Stimulated activated CD4-positive, alpha-beta T cell treated with anti-CD3 and anti-CD28 coated beads, Interleukin-15, amount 100 ng/mL, for 24 hours (primary cell): ENCODE data around the gene RPL19.
"Not testable (repeated sequence)": the region's sequence is repeated elsewhere in the genome, so short reads cannot be mapped to it uniquely, and the experiment has no call there.

Experiments used
- DNase-seq: peaks from one replicate; pipeline ENCODE4 v3.0.0-alpha.2; 2020

RPL19 gene

DNA sequence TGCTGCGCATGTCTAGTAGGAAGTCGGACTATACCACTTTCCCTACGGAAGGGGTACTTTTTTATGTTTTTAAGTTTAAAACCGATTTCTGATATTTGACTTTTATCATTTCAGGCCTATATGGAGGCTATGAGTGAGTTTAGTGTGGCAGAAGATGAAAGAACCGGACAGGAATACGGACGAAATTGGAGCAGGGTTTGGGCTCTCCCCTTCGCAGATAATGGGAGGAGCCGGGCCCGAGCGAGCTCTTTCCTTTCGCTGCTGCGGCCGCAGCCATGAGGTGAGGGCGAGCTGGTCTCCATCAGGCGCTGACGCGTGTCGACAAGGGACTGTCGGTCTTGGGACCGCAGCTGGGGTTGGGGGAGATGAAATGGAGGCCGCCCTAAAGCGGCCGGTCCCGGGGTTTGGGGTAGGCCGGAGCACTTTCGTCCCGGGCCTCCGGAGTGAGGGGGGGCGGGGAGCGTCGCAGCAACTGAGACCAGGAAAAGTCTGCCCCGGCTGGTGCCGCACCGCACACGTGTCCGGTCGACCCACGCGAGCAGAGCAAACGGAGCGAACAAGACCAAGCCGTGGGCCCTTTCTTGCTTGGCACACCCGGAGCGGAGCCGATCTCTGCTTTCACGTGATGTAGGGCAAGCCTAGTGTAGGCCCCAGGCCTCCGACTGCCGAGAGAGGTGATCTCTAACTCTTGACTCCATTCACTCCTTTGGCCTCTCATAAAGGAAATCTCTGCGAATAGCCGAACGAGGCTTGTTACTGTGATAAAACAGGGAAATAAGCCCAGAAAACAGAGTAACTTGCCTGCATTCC lies at the start of gene RPL19:
Gene RPL19 (plus strand): TSS at position 214 of the 810 bp plus-strand sequence. CDS start 62 bp downstream, at position 276.
- DNase-seq: peak; percentile 85

- DNase-seq: no peak
These were observed 49.3 kb upstream of the RPL19 start for GRCh38 chr17:39150795-39151149.

DNA sequence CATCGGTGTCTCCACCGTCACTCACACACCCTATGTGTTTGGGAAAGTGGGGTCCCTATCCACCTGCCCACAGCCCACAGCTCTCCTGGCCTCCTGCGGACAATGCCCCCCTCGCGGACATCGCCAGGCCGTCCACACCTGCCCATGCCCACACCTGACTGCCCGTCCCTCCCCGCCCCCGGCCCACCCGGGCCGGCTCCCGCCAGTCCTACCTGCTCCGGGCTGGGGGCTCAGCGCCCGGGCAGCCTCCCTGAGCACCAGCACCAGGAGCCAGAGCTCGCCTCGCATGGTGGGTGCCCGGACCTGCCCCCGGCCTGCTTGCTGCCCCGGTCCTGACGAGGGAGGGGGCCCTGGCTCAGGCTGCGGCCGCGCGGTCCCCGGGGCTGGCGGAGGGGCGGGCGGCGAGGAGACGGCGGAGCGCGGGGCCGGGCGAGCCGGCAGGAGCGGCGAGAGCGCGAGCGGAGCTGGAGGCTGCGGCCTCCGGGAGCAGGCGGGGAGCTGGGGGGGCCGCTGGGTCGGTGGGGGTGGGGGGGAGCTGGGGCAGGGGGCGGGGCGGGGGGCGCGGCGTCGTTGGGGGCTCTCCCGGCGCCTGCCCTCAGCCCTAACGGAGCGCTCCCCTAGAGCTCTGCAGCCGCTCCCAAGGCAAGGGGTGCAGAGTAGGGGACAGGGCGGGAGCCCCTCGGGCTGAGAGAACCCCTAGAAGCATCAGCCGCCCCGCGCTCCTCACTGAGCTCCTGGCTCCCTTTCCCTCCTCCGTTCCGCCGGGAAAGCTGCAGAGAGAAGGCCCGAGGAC lies 48.7 kb upstream of the RPL19 start, which contains the start of gene PLXDC1:
Gene PLXDC1 (minus strand): TSS at position 488 of the 793 bp plus-strand sequence. CDS start 200 bp downstream, at position 288.
- DNase-seq: peak; percentile 33

GRCh38 chr17:39151943-39152818 lies 47.9 kb upstream of the RPL19 start:
- peak; percentile 34 for DNase-seq

DNA sequence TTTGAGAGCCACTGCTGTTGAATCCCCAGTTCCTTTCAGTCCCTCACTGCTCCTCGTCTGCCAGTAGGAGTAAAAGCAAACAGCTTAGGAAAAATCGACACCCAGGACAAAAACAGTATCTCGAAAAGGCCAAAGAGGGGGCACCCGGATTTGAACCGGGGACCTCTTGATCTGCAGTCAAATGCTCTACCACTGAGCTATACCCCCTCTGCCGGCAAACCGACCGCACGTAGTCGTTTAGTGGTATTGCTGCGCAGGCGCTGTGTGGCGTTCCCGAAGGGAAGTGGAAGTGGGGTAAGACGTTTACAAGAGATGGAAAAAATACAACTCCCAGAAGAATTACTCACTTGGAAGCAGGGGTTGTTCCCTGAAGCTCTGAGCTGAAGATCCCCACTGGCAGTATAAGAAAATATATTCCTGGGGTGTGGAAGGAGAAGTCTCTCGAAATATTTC lies 46.5 kb upstream of the RPL19 start:
- DNase-seq: peak; percentile 93

DNA sequence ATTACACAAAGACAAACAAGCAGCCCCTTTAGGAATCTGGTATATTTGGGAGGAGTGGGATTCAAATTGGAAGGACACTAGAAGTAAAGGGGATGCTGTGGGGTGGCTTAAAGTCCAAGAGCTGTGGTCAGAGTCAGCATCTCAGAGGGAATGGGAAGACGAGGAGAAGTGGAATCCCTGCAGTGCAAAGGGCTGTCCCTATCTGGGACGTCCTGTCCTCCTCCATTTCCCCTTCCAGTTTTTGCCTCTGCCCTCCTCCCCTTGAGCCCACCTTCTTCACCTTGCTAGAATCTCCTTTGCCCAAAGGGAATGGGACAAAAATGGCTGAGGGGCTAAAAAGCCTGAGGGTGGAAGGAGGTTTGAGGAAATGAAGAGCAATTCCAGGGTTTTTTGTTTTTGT lies 44.4 kb upstream of the RPL19 start:
- no peak for DNase-seq

DNA sequence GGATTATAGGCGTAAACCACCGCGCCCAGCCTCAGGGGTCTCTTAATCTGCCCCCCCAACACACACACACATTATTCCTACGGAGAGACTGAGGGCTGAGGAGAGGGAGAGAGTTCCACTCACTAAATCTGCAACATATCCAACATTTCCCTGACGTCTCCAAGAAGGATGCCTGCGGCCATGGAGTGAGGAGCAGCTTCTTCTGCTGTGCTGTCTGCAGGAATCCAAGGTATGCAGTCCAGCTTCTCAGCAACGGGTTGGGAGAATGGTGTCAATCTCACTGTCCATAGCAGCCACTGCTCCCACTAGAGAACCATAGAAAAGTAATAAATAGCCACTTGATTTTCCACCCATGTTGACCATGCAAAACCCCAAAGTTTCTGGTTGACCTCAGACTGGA lies 43.6 kb upstream of the RPL19 start:
- no peak for DNase-seq

DNA sequence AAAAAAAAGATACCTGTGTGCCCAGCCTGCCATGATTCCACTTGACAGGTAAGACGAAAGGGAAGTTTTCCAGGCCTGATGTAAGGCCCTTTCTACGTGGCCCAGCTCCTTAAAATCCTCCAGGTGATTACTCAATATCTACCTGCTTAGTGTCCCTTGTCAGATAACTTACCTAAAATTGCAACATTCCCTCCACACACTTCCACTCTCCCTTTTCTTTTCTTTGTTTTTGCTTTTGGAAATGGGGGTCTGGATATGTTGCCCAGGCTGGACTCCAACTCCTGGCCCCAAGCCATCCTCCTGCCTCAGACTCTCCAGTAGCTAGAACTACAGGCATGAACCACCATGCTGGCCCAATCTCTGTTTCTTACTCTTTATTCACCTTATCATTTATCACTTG lies 41.5 kb upstream of the RPL19 start:
- no peak for DNase-seq

- no peak for DNase-seq
These were observed 38.1 kb upstream of the RPL19 start for GRCh38 chr17:39161962-39162361.

DNA sequence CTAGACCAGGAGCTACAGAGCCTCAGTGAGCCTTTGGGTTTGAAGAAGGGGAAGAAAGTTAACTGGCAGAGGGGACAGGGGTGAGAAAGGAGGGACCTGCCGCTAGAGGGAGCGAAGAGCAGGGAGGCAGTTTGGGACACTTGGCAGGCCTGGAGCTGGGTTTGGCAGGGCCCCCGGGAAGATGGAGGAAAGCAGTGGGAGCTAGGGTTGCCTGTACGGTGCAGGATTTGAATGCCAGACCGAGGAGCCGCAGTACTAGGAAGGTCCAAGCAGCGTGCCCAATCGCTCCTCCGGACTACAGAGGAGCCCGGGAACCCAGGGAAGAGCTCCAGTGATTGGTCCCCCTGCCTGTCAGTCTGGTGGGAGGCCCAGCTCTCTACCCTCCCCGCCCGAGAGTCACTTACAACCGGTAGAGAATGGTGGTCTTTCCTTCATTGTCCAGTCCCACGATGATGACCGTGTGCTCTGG lies 35.4 kb upstream of the RPL19 start:
- DNase-seq: peak; percentile 87

DNA sequence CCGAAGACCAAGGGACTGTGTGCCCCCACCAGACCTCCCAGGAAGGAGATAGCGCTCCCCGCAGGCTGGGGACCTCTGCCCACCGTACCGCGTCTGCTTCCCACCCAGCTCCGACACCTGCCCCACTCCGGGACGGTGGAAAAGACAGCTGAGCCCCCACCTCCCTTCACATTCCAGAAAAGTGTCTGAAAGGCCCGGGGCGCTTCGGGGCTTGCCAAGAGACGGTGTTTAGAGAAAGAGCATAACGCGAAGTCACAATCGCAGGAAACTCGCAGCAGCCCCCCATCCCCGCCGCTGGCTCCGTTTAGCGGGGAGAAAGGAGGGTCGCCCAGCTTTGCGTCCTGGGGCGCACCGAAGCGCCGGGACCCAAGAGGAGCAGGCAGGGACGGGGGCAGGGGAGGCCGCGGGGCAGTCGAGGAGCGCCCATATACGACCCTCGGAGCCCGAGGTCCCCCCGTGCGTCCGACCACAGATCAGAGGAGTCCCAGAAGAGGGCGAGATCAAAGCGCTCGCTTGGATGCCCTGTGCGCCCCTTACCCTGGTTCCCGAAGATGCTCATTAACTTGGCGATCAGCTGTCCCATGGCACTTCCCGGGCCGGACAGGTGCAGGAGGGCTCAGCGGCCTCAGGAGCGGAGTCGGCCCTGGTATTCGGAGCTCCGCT lies 34.8 kb upstream of the RPL19 start:
- no peak for DNase-seq

DNA sequence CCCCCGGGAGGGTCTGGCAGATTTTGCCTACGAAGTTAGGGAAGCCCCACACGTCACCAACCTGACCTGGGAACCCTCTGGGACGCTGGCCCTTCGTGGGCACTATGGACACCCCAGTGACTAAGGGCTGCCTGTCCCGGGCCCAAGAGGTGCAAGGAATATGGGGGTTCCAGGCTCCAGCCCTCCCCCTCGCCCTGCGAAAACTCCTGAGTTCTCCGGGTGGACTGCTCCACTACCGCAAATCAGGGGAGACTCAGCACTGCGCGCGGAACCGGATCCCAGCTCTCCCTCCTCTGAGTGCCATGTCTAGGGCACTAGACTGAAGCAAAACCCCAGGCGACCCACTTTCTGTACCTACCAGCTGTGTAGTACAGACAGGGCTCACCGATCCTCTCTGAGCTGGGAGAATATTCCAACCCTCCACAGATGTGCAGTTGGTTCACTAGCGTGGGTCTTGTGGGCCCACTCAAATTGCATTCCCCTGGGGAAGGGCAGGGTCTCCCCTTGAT lies 34.2 kb upstream of the RPL19 start, which contains the start of gene ARL5C:
Gene ARL5C (minus strand): TSS at position 321 of the 509 bp plus-strand sequence. CDS start 401 bp downstream, outside the sequence.
- DNase-seq: no peak

DNA sequence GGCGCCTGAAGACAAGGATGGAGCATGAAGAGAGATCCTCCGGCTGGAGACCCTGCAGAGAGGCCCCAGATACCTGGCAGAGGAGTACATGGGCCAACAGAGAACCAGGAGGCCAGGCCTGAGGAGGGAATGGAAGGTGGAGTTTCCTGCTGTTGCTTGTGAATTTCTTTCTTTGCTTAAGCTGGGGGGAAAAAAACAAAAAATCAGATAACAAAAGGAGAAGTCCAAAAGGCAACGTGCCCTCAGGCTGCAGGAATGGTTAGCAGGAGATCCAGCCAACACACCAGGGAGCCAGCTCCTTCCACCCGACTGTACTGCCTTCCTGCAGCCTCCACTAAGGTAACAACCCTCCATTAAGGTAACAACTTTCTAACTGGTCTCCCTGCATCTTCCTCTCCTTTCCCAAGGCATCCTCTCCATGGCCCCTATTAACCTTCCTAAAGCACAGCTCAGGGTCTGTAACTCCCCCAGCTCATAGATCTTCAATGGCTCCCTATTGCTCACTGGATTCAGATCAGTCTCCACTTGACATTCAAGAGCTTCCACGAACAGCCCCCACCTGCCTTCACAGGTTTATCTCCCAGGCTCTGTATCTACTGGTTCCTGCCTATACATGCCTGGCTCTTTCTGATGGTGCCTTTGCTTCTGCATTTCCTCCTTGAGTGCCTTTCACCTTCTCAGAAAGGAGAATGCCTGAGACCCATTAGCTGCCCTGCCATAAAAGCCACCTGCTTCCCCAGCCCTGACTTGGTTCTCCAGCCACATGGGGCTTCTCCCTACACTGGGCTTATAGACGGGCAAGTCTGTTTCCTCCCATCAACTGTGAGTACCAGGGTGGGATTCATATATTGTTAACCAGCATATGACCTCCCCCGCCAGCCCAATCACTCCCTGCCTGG lies 33.4 kb upstream of the RPL19 start:
- no peak for DNase-seq

DNA sequence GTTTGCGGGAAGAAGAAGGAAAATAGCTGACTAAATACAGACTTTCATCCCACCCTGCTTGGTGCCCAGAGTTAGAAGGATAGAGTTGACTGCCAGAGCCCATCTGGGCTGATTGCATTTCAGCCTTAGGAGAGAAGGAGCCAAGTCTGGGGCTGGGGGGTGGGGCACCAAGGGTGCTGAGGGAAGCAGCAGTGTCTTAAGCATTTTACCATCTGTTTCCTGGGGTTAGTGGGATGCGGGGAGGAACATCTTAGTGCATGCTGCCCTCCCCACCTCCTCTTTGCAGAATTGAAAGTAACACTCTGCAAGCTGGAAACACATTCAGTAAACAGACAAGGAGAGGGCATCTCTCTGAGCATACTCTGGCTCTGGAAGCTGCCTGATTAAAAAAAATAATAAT lies 32.6 kb upstream of the RPL19 start:
- no peak for DNase-seq

DNA sequence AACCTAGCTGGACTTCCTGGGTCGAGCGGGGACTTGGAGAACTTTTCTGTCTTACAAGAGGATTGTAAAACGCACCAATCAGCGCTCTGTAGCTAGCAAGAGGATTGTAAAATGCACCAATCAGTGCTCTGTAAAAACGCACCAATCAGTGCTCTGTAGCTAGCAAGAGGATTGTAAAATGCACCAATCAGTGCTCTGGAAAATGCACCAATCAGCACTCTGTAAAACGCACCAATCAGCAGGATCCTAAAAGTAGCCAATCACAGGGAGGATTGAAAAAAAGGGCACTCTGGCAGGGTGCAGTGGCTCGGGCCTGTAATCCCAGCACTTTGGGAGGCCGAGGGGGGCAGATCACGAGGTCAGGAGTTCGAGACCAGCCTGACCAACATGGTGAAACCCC lies 31.6 kb upstream of the RPL19 start:
- not testable (repeated sequence) for DNase-seq

DNA sequence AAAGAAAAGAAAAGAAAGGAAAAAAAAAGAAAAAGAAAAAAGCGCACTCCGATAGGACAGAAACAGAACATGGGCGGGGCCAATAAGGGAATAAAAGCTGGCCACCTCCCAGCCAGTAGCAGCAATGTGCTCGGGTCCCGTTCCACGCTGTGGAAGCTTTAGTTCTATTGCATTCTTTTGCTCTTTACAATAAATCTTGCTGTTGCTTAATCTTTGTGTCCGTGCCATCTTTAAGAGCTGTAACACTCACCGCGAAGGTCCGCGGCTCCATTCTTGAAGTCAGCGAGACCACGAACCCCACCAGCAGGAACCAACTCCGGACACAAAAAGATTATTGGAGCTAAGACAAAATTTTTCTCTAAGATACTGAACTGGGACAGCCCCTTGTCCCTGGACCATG lies 31.0 kb upstream of the RPL19 start:
- no peak for DNase-seq

DNA sequence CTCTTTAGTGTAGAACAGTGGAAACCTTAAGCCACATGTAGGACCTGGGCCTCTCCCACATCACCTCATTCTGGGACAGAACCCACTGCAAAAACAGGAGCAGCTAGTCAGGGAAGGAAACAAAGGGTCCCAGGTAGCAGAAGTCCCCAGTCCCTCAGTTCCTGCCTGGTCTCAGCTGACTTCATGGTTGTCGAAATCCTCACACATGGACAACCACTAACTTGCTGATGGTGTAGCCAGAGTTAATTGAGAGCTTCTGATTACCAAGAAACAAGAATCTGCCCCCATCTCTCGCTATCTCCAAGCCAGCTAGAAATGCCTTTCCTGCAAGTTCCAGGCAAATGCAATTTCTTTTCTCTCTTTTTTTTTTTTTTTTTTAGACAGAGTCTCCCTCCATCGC lies 30.6 kb upstream of the RPL19 start:
- DNase-seq: no peak

DNA sequence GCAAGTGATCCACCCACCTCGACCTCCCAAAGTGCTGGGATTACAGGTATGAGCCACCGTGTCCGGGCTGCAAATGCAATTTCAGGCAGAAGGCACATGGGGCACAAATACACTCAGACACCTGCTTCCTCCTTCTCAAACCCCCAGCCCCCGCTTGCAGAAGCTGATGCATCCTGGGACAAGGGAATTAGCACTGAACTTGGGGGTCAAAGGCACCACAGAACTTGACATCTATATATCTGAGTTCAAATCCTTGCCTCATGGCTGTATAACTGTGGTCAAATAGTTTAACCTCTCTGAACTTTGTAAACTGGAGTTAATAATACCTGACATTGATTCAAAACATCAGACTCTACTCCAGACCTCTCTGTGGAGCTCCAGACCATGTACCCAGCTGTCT lies 30.0 kb upstream of the RPL19 start:
- DNase-seq: no peak

GRCh38 chr17:39170558-39170957 lies 29.5 kb upstream of the RPL19 start:
- no peak for DNase-seq

DNA sequence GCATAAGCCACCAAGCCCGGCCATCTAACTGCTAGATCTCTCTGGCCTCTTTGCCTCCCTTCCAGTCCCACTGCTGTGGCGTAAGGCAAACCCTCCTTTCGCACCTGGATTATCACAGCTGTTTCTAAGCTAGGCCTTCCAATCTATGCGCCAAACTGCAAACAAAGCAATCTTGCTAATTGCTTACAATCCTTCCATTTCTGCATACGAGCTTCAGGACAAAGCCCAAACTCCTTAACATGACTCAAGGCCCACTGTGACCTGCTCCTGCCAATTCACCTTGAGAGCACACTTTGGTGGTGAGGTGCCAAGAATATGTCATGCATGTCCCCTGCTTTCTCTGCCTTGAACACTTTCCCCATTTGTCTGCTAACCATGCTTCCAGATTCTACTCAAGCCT lies 28.1 kb upstream of the RPL19 start:
- no peak for DNase-seq

DNA sequence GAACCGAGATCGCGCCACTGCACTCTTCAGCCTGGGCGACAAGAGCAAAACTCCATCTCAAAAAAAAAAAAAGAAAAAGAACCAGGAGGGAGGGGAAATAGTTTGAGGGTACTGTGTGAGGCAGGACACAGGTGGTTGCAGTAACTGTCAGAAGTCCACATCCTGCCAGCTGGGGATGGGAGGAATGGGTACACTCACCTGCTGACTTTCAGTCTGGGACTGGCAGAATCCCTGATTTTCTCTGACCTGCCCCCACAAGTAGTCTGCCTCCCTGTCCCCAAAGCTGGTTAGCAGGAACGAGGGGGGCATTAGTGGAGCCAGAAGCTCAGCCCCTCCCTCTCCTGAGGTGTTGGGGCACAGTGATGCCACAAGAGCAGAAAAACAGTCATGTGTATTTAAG lies 27.0 kb upstream of the RPL19 start:
- no peak for DNase-seq
